ENCODE data around the gene PCDHGC4. TPM values are rescaled to one million over a fixed set of nuclear protein-coding genes. Genes with fewer than 3 reads are reported as not detected.
A peak's percentile ranks its signal among the peaks of the same experiment; 100 is the strongest.

The PCDHGC4 gene
- total RNA-seq, 3 donors from 2014 or later (not counting 1 experiment from before 2014, with no cell fraction given): 0.31 to 0.84 (median 0.45) TPM

- Histone ChIP-seq H3K36me3 (ENCODE audit: control insufficient read depth, insufficient read depth, low read length) (peaks cover 77% of the 10 kb centered on the region), H3K4me3 (ENCODE audit: low read length) (no peak overlapping the region), H3K4me1 (ENCODE audit: control insufficient read depth, insufficient read depth, low read length) (peaks cover 38% of the 10 kb centered on the region), H3K27ac (ENCODE audit: low read length) (no peak overlapping the region), H3K9me3 (ENCODE audit: control insufficient read depth, insufficient read depth, low read length) (no peaks in the 10 kb centered on the region), H3K27me3 (ENCODE audit: control insufficient read depth, insufficient read depth, low read length) (no peaks in the 10 kb centered on the region)
- peaks cover 59 to 69% of the 10 kb centered on the region in 2 donors for H3K4me1 Mint-ChIP-seq
- 97% methylated on average over 7 of the region's 11 CpGs for WGBS (ENCODE audit: insufficient coverage)
- H3K36me3 Mint-ChIP-seq: peaks cover 15% of the 10 kb centered on the region
- no peak for DNase-seq
- intact Hi-C loops (cut with micrococcal nuclease): no loop called here
- H3K9me3 Mint-ChIP-seq: no peaks in the 10 kb centered on the region
- no peak for TF ChIP-seq CTCF (IDR thresholded peaks at IDR 0.05)
- H3K27me3 Mint-ChIP-seq (ENCODE audit: low read depth in 2 of 2): no peaks in the 10 kb centered on the region
- no peak overlapping the region for H3K4me3 Mint-ChIP-seq
- ATAC-seq: no peak
- H3K27ac Mint-ChIP-seq: peak overlapping the region; percentile 37 to 71
Measured at GRCh38 chr5:141517880-141518617, 33.2 kb downstream of the PCDHGC4 start.

GRCh38 chr5:141518618-141519015 is 33.8 kb downstream of the PCDHGC4 start:
- Histone ChIP-seq H3K27me3 (ENCODE audit: control insufficient read depth, insufficient read depth, low read length) (no peaks in the 10 kb centered on the region), H3K27ac (ENCODE audit: low read length) (no peak overlapping the region), H3K4me3 (ENCODE audit: low read length) (no peak overlapping the region), H3K4me1 (ENCODE audit: control insufficient read depth, insufficient read depth, low read length) (peaks cover 32% of the 10 kb centered on the region), H3K36me3 (ENCODE audit: control insufficient read depth, insufficient read depth, low read length) (peaks cover 83% of the 10 kb centered on the region), H3K9me3 (ENCODE audit: control insufficient read depth, insufficient read depth, low read length) (no peaks in the 10 kb centered on the region)
- TF ChIP-seq CTCF (IDR thresholded peaks at IDR 0.05): no peak
- H3K36me3 Mint-ChIP-seq: peaks cover 15% of the 10 kb centered on the region
- H3K4me1 Mint-ChIP-seq: peaks cover 54 to 63% of the 10 kb centered on the region in 2 donors
- no peaks in the 10 kb centered on the region for H3K9me3 Mint-ChIP-seq
- H3K27me3 Mint-ChIP-seq (ENCODE audit: low read depth in 2 of 2): no peaks in the 10 kb centered on the region
- intact Hi-C loops (cut with micrococcal nuclease): no loop called here
- H3K4me3 Mint-ChIP-seq: no peak overlapping the region
- DNase-seq (no peak), ATAC-seq (no peak)
- peak overlapping the region in 1 of 2 donors; percentile 71 for H3K27ac Mint-ChIP-seq
- 67% methylated on average over 1 of the region's 1 CpG for WGBS (ENCODE audit: insufficient coverage)

- TF ChIP-seq CTCF (IDR thresholded peaks at IDR 0.05): no peak
- DNase-seq: no peak
- Histone ChIP-seq H3K36me3 (ENCODE audit: control insufficient read depth, insufficient read depth, low read length) (peaks cover 89% of the 10 kb centered on the region), H3K27me3 (ENCODE audit: control insufficient read depth, insufficient read depth, low read length) (no peaks in the 10 kb centered on the region), H3K9me3 (ENCODE audit: control insufficient read depth, insufficient read depth, low read length) (no peaks in the 10 kb centered on the region), H3K4me3 (ENCODE audit: low read length) (no peak overlapping the region), H3K4me1 (ENCODE audit: control insufficient read depth, insufficient read depth, low read length) (peaks cover 19% of the 10 kb centered on the region), H3K27ac (ENCODE audit: low read length) (no peak overlapping the region)
- Mint-ChIP-seq H3K36me3 (peaks cover 15% of the 10 kb centered on the region), H3K9me3 (no peaks in the 10 kb centered on the region), H3K27ac (peak overlapping the region; percentile 36 to 71), H3K27me3 (ENCODE audit: low read depth in 2 of 2) (no peaks in the 10 kb centered on the region), H3K4me3 (no peak overlapping the region), H3K4me1 (peaks cover 48 to 60% of the 10 kb centered on the region in 2 donors)
- 100% methylated on average over 1 of the region's 3 CpGs for WGBS (ENCODE audit: insufficient coverage)
- intact Hi-C loops (cut with micrococcal nuclease): no loop called here
- no peak for ATAC-seq
Measured at GRCh38 chr5:141519605-141520565, 35.1 kb downstream of the PCDHGC4 start.

Data from natural killer cell (primary cell).